Measurements from ENCODE around the gene SRSF1.

- TF ChIP-seq CTCF (IDR thresholded peaks at IDR 0.05; ENCODE audit: low read depth, low read length) = no peak
- no peak for TF ChIP-seq EZH2phosphoT487 (IDR thresholded peaks at IDR 0.05; ENCODE audit: low read depth)
Measured at GRCh38 chr17:57991537-57991936, 15.5 kb downstream of the SRSF1 start.
